Eye (tissue), 1 donor: ENCODE results near the gene CXorf65.

Source experiments
- DNase-seq: peaks from one replicate; pipeline ENCODE4 v3.0.0-alpha.2; 2015

Gene CXorf65

DNA sequence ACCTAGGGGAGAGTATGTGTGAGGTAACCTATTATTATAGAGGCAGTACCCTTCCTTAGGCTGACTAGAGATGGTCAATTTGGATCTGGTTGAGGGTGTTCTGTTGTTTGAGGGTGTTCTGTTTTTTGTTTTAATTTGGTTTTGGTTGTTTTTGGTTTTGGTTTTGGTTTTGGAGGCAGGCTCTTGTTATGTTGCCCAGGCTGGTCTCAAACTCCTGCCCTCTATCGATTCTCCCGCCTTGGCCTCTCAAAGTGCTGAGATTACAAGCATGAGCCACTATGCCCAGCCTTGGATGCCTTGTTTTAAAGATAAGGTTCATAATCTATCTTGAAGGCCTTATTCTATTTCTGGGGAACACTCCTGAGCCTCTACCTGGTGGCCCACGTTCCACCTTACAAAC lies 912 bp downstream of the CXorf65 start:
- DNase-seq = no peak

DNA sequence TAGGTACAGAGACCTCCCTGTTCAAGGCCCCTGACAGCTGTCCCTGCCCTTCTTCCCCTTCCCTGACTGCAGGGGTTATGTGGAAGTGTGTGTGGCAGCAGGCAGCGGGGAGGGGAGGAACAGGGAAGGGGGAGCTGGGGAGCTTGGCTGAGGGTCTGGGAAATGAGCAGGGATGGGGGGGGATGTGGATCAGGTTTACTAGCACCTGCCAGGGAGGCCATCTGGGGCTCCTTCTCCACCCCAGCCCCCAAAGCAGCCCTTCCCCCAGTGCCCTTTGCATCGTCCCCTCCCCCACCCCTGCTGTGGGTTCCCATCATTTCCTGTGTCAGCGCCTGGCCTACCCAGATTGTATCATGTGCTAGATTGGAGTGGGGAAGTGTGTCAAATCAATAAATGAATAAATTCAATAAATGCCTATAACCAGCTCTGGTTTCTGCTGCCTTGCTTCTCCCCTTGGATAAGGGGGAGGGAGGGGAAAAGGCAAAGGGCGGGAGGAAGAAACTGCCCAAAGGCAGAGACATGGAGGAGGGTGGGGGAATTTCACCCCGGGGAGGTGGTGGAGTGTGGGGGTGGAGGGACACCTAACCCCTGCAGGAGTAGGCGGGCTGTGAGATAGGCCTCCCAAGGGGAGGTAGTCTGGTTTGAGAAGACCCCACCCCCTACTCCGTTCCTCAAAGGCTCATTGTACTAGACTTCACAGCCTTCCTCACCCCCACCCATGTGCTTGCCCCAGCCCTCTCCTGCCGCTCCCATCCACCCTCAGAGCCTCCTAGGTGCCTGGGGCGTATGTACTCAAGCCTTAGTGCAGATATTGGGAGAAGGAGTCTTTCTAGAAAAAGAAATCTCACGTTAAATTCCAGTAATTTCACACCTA lies 3.2 kb downstream of the CXorf65 start:
- peak; percentile 78 for DNase-seq

DNA sequence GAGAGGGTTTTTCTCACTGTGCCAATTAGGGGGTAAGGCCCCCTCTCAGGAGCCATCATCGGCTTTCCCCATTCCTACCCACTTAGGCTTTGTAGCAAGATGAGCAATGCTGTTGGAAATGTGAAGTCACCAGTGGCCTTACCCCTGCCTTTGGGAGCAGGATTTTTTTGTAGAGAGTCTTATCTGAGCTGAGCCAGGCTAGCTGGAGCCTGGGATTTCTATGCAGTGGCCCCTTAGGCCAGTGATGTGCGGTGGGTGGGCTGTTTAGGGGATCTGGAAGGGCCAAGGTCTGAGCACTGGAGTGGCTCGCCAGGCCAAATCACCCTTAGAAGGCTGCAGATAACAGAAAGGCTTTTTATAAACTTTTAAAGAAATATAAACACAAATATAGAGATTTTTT lies 4.2 kb downstream of the CXorf65 start:
- no peak for DNase-seq

DNA sequence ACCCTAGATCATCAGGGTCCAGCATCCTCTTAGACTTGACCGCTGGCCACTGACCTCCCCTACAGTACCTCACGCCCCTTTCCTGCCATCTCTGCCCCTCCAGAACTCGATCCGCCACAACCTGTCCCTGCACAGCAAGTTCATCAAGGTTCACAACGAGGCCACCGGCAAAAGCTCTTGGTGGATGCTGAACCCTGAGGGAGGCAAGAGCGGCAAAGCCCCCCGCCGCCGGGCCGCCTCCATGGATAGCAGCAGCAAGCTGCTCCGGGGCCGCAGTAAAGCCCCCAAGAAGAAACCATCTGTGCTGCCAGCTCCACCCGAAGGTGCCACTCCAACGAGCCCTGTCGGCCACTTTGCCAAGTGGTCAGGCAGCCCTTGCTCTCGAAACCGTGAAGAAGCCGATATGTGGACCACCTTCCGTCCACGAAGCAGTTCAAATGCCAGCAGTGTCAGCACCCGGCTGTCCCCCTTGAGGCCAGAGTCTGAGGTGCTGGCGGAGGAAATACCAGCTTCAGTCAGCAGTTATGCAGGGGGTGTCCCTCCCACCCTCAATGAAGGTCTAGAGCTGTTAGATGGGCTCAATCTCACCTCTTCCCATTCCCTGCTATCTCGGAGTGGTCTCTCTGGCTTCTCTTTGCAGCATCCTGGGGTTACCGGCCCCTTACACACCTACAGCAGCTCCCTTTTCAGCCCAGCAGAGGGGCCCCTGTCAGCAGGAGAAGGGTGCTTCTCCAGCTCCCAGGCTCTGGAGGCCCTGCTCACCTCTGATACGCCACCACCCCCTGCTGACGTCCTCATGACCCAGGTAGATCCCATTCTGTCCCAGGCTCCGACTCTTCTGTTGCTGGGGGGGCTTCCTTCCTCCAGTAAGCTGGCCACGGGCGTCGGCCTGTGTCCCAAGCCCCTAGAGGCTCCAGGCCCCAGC lies 5.7 kb downstream of the CXorf65 start:
- no peak for DNase-seq

DNA sequence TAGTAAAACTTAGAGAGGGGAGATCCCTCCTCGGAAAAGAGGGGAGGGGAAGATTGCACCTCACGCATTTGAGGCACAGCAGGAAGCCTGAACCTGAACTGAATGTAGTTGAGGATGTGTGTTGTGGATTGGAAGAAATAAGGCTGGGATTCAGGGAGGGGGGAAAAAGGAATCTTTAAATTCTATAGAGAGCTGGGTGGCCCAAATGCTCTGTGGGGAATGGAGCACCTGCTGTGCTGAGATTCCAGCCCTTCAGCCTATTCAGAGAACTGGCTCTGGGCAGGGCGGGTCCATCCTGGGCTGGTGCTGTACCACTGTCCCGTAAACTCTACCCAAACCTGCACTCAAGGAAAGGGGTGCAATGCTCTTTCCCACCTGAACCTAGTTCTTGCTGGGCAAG lies 6.8 kb downstream of the CXorf65 start:
- no peak for DNase-seq

DNA sequence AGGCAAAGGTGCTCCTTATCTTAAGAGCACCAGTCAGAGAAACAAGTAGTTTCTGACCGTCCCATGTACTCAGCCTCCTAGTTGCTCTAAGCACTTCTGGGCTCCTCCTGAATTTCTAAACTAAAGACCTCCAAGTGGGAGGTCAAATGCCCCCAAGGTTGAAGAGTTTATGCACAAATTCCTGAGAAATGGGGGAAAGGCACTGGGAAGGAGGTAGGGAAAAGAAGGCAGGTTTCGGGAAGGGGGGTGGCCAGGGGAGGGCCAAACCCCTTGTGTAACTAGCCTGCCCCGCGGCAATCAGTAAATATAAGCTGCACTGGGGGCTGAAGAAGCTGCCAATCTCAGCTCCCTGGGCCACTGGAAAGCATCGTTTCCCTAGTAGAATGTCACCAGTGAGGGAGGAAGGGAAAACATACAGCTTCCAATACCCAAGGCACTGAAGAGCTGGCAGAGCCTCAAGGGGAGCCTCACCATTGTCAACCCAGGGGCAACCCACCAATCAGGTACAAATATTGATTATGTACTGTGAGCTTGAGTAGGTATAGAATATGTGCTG lies 7.5 kb downstream of the CXorf65 start:
- no peak for DNase-seq

DNA sequence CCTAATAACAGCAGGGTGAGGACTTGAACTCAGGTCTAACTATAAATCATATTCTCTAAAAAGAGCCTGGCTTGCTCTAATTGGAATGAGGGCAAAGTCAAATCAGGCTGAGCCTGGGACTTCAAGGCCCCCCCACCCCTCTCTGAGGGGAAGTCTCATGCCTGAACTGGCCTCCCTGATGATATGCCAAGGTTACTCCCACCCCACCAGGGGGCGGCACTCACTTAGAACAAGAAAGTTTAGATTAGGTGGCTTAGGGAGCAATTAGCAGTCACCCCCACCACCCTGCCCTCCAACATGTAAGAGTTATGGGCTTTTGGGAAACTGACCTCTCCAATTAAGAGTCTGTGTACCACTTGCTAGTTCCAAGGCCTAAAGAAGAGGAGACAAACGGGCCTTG lies 8.2 kb downstream of the CXorf65 start:
- DNase-seq = peak; percentile 53

DNA sequence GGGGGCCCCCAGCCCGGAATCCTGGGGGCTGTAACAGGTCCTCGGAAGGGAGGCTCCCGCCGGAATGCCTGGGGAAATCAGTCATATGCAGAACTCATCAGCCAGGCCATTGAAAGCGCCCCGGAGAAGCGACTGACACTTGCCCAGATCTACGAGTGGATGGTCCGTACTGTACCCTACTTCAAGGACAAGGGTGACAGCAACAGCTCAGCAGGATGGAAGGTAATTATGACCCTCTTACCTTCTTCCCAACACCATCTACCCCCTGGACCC lies 9.8 kb downstream of the CXorf65 start:
- DNase-seq = no peak

DNA sequence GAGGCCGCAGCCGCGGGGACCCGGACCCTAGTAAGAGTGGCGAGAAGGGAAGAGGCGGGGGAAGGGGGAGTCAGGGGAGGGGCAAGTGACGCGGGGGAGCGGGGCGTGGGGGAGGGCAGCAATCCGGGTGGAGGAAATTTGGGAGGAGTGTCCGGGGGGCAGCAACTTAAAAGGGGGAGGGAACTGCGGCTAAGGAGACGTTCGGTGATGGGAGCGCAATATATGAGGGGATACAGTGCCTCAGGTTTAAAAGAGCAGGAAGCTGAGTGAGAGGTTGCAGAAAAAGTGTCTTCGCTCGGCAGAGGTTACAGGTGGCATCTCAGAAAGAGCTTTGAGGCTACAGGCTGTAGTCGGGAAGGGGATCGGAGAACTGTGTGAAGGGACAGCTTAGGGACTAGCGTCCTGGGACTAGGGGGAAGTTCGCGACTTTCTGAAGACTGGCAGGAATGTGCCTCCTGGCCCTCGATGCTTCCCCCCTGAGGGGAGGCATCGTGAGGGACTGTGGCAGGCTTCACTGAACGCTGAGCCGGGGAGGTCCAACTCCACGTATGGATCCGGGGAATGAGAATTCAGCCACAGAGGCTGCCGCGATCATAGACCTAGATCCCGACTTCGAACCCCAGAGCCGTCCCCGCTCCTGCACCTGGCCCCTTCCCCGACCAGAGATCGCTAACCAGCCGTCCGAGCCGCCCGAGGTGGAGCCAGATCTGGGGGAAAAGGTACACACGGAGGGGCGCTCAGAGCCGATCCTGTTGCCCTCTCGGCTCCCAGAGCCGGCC lies 10.4 kb downstream of the CXorf65 start:
- DNase-seq = peak; percentile 70

DNA sequence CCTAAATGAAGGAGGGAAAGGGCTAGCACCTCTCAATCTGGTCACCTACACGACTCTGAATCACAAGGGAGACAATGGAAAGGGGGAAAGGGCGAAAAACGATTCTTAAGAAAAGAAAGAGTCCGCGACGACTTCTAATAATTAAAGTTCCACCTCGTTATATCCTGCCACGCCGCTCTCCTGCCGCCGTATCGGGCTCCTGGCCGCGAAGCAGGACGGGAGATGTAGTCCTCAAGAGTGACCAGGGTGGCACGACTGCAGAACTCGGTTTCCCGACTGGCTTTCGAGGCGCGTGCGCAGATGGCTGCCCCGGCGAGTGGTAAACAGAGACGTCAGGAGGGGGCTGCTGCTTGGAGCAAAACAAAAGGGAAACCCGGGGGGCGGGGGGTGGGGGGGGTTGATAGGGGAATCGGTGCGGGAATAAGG lies 11.0 kb downstream of the CXorf65 start, which contains the start of gene FOXO4:
TSS of gene FOXO4 (plus strand) at position 297 of the 426 bp plus-strand sequence. CDS start 678 bp downstream, outside the sequence.
- peak; percentile 93 for DNase-seq

DNA sequence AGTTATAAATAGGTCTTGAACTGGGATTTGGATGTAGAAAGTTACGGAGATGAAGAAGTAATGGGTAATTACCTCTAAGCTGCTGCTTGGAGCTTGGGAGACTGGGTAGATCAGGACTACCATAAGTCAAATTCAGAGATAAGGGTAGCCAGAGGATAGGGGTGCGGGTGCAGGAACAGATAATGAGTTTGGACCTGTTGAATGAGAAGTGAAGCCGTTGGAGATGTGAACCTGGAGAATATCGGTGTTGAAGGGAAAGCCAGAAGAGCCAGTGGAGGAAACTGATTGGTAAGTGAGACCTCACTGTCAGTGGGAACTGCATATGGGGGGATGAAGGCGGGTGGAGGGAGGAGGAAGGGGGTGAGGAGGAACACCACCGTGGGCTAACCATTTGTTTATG lies 11.5 kb downstream of the CXorf65 start:
- DNase-seq = no peak

DNA sequence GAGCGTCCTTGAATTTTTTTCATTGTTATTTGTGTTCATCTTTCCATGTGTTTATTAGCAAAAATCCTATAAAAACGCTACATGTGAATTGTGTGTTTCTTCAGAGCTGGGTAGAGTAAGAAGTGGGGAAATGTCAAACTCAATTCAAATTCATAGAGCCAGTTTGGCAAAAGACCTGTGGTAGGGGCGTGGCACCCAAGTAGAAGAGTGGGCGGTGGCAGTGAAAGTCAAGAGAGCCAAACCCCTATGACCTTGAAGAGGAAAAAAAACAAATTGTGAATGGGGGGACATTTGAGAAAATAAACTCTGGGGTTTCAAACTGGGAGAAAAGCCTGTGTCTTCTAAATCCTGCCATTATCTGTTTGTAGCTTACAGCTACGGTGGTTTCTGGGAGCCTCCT lies 15.3 kb downstream of the CXorf65 start:
- no peak for DNase-seq

DNA sequence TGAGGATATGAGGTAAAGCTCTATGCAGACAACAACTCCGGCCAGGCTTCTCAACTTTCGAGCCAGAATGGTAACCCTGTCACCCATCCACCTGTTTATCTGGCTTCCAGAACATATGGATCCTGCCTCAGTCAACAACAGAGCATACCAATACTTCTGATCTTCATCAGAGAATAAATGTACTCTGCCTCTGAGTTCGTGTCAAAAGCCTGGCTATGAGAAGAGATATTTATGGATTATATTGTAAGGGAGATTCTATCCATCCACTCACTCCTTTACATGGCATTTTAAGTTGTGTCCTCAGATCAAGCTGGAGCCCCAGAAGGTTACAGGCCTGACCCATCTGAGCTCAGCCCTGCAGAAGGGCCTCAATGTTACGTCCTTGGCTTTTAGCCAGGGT lies 20.6 kb downstream of the CXorf65 start:
- no peak for DNase-seq

DNA sequence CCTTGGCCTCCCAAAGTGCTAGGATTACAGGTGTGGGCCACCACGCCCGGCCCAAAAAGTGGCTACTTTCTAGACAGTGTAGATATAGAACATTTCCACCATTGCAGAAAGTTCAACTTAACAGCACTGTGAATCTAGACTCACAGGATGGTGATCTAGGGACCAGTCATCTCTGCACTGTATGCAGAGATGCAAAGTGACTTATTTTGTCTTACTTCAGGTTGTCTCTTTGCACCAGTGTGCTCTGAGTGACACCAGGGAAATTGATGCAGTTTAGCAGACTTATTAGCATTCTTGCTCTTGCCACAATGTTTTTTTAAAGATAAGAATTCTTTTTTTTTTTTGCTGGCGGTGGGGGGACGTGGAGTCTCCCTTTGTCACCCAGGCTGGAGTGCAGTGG lies 23.7 kb downstream of the CXorf65 start:
- no peak for DNase-seq

DNA sequence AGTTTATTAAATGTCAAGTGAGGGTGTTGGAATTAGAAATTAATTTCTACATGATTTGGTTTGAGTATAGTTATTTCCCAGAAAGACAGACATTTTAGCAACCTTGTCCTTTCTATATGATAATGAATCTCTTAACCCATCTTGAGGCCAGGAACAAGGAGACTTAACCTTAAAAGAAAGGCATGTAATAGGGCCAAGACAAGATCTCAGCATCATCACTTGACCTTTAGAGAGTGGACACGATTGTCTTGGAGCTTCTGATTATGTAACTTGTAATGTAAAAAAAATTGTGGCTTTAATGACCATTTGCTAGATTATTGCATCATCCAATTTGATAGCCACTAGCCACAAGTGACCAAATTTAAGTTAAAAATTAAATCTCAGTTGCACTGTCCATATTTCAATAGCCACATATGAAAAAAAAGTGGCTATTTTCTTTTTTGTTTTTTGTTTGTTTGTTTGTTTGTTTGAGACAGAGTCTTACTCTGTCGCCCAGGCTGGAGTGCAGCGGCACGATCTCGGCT lies 24.4 kb downstream of the CXorf65 start:
- no peak for DNase-seq

DNA sequence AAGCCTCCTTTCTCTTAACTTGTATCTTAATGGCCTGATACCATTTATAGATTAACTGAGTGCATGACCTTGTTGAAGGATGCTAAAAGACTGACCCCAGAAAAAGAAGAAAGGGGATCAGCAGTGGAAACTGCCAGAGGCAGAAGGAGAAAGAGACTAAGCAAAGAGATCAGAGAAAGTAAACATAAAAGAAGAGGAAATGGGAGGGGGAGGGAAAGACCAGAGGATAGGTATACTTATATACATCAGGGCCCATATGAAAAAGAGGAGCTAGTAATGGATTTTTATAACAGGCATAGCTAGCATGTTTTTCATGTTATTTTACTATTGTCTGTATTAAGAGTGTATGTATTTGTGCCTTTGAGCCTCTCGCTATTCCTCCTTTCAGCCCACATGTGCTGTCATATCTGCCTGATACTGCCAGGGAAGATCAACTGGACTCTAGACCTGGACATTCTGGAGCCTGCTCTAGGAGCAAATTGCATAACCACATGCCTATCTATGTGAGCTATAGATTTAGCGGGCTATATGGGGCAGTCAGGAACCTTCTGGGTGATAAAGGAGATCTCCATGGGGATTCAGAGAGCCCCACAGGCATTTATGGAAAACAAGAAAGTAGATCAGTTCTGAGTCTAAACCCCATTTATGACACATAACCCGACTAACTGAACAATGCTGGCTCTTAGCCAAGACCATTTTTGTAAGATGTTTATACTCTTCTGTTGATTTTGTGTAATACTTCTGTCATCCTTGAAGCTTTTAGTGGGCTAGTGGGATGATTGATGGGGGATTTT lies 25.0 kb downstream of the CXorf65 start:
- no peak for DNase-seq

DNA sequence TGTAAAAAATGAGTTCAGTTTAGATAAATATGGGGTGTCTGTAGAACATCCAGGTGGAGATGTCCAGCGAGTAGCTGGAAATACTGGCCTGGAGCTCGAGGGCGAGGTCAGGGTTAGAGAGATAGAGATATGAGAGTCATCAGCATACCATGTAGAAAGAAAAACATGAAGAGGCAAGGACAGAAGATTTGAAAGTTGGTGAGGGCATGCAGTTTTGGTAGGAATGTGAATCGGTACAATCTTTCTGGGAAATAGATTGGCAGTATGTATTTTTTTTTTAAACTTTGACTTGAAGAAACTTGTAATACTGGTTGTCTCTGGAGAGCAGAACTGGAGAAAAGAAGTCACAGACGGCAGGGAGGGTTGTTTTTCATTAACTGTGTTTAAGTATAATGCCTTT lies 36.0 kb downstream of the CXorf65 start:
- DNase-seq = no peak

DNA sequence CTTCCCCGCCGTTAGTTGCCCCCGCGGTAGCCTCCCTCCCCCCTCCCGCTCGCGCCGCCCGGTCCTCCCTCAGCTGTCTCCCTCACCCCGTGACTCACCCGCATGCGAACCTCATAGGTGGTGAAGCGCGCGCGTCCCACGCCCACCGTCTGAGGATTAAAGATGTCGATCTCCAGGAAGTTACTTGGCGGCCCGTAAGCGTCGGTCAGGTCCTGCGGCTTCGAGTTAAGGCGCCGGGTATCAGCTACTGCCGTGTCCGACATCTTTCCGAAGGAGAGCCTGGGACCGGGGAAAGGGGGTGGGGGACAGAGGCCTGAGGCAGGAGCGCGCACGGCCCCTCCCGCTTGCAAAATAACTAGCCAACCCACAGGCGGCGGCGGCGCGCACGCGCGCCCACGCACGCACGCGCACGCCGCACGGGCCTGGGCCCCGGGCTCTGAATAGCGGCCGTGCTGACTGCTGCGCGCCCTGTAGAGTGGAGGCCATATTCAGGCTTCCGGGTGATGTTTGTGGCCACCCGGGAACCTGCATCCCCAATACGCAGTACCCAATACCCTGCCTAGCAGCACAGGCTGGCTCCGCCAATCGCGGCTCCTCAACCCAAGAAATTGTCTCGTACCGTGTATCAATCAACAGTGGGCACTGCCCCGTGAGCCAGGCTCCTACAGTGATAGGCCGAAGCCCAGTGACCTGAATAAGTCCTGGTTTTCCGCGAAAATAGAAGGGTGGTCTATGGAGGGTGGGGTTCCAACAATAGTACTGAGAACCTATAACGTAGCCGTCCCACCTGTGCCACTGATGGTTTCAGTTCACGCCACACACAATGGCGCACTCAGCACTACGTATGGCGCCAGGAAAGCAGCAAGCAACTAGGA lies 38.3 kb downstream of the CXorf65 start, which contains the start of gene SNX12:
TSS of gene SNX12 (minus strand) at position 291 of the 875 bp plus-strand sequence. CDS start at position 263, 28 bp downstream.
- peak; percentile 94 for DNase-seq

DNA sequence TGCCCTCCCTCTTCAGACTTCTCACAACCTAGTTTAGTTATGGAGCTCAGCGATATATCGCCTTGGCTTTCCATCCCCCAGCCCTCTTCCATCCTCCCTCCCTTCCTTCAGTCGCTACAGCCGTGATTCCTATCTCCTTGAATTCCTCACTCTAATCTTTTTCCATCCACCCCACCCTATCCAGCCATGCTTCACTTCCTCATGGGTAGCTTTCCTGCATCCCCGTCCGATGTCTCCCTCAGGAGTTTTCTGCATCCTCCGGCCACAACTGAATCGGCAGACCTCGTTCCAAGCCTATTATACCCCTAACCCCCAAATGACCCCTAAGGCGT lies 38.9 kb downstream of the CXorf65 start:
- no peak for DNase-seq

DNA sequence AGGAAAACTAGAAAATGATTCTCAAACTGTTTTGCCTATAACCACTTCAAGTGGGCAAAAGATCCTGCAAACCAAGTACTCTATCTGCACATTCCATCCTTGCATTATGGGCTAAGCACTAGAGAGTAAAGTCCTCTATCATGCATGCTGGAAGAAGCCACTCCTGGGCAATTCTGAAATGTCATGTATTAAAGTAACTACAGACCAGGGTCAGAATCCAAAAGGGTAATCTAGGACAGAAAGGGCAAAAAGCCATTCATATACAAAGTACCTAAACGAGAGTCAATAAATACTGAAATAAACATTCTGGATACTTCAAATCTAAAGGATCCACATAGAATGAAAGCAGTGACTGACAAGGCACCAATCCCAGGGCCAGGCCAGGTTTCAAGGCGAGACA lies 39.5 kb downstream of the CXorf65 start:
- DNase-seq = no peak

DNA sequence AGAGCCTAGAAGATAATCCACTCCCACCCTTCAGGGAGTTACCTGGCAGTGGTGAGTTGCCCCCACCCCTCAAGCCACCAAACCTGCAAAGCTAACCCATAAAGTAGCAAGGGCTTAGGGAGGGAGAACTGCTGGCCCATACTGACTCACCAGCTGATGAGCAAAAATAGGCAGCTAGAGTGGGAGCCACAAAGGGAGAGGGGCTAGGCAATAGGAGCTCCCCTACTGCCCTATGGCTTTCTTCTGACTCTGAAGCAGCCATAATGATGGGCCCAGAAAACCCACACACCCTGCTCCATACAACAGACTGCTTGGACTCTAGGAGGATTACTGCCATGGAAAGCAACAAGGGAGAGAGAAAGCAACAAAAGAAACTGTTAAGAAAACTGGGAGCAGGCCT lies 46.4 kb downstream of the CXorf65 start:
- DNase-seq = no peak
